HG03342 (cell line): ENCODE data around the gene BTNL3.
"Not testable (repeated sequence)": the region's sequence is repeated elsewhere in the genome, so short reads cannot be mapped to it uniquely, and the experiment has no call there.

Experiments used
- ATAC-seq: cut with Tn5 transposase; IDR thresholded peaks from one replicate; pipeline ENCODE4 v1.9.1; 2021; ENCODE audit warnings: mild to moderate bottlenecking, moderate library complexity; ENCODE audit not compliant: unreplicated experiment

BTNL3 gene

GRCh38 chr5:181045316-181045715 is 56.7 kb downstream of the BTNL3 start:
- no peak for ATAC-seq

DNA sequence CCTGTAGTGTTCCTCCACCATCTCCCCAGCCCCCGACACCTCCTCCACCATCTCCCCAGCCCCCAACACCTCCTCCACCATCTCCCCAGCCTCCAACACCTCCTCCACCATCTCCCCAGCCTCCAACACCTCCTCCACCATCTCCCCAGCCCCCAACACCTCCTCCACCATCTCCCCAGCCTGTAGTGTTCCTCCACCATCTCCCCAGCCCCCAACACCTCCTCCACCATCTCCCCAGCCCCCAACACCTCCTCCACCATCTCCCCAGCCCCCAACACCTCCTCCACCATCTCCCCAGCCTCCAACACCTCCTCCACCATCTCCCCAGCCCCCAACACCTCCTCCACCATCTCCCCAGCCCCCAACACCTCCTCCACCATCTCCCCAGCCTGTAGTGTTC is 57.2 kb downstream of the BTNL3 start:
- not testable (repeated sequence) for ATAC-seq

DNA sequence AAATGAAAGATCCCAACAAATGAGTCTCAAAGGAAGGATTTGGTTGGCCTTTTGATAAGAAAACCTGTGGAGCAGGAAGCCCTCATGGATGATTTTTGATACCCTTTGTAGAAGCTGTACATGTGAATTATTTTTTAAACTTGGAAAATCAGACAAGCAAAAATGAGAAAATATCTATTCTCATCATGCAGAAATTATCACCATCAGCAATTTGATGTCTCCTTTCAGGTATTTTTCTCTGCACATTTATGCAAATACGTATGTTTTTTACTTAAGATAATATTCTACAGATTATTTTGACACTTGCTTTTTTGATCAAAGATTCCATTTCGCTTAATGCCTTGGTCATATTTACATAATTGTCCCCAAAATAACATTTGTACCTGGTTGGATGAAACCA is 58.6 kb downstream of the BTNL3 start:
- ATAC-seq: no peak

DNA sequence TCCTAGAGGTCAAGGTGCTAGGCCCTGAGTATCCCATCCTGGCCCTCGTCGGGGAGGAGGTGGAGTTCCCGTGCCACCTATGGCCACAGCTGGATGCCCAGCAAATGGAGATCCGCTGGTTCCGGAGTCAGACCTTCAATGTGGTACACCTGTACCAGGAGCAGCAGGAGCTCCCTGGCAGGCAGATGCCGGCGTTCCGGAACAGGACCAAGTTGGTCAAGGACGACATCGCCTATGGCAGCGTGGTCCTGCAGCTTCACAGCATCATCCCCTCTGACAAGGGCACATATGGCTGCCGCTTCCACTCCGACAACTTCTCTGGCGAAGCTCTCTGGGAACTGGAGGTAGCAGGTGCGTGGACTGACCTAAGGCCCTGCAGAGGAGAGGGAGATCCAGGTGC is 59.3 kb downstream of the BTNL3 start:
- ATAC-seq: no peak

- no peak for ATAC-seq
These were observed 61.4 kb downstream of the BTNL3 start for GRCh38 chr5:181050016-181050415.

DNA sequence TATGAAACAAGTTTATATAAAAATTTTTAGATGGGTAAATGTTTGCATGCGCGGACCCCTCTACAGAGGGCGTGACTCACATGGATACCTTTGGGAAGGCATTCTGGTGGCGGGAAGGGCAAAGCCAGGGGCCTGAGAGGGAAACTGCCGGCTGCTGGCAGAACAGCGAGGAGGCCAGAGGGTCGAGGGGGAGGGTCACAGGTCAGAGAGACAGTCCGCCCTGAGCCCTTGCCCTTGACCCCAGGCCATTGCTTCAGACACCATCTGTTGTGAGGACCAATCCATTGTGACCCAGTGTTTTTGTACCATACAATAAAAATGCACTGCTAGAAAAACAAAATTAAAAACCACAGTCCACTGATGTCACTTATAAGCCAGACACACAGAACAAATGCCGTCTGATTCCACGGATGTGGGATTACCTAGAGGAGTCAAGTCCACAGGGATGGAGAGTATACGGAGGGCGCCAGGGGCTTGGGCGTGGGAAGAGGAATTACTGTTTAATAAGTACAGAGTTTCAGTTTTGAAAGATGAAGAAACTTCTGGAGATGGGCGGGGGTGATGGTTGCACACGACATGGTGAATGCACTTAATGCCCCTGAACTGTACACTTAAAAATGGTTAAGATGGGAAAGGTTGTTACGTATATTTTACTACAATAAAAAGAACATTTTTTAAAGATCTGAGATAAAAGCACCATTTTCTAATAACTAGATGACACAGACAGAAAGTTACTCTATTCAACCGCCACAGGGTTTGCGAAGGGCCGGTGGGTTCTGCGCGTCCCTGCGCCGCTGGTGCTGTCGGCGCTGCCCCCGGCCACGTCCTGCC is 63.4 kb downstream of the BTNL3 start:
- ATAC-seq: no peak

DNA sequence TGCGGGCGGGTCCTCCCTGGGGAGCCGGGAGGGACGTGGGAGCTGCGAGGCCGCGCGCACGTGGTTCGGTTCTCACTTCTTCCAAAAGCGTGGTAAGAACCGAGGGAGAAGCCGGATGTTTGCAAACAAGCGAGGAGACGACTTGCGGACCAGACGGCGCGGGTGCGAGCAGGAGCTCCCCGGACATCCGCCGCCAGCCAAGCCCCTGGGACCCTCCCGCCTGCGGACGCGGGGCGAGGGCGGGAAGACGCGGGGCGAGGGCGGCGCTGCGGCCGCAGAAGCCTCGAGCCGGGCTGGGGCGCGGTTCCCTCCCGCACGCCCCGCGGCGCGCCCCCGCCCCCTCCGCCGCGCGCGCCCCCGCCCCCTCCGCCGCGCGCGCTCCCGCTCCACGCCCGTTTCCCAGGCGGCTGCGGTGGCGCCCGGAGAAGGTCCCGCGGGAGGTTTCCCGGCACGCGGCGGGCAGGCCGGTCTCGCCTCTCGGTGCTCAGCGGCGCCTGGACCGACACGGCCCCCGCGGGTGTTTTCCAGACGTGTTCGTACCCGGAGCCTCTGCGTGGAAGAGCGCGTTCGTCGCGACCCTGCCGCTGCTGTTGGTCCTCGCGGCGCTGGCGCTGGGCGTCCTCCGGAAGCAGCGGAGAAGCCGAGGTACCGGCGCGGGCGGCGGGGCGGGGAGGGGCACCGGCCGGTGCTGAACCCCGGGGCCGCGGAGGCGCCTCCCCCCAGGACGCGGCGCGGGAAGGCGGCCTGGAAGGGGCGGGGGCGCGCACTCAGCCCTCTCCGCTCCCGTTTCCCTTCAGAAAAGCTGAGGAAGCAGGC is 64.2 kb downstream of the BTNL3 start:
- no peak for ATAC-seq

GRCh38 chr5:181053488-181054121 is 65.0 kb downstream of the BTNL3 start:
- no peak for ATAC-seq

- no peak for ATAC-seq
These were observed 65.5 kb downstream of the BTNL3 start for GRCh38 chr5:181054138-181054537.

DNA sequence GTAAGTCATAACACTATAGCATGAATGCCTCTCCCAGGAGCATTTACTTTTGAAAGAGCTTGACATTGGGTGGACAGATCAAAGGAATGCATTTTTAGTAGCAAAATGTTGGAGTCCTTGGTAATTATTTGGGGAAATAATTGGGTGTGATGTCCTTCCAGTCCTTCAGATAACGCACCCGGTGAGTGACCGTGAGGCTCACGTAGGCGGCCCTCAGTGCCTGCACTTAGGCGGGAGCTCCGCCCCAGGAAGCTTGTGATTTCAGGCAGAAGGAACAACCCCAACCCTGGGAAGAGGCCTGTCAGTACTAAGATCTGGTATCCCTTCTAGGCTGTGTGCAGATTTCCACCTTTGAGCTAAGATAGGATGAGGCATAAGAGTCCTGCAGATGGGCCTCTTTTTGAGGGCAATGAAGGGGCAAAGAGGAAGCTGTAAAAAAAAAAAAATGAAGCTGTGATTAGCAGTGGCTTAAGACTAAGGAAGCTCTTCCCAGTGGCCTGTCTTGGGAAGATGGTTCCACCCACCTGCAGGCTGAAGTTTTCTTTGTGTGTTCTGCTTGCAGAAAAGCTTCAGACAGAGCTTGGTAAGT is 66.3 kb downstream of the BTNL3 start:
- no peak for ATAC-seq
